ENCODE measurements around the gene PPP3R2. TPM values are rescaled to one million over a fixed set of nuclear protein-coding genes. Genes with fewer than 3 reads are reported as not detected.

PPP3R2 gene
- polyA plus RNA-seq, 4 donors: not detected

- H3K27me3 ChIP-seq (ENCODE audit: control insufficient read depth in 3 of 3, insufficient read depth in 3 of 3, low read length in 3 of 3): peaks cover 0 to 3% (median 0%) of the 10 kb centered on the region in 3 donors
- H3K27ac ChIP-seq (ENCODE audit: low read depth in 1 of 3, low read length in 2 of 3): no peak overlapping the region
- FAIRE-seq (no peak), DNase-seq (no peak)
- no peak overlapping the region for H3K4me3 ChIP-seq (ENCODE audit: low read depth in 1 of 3, low read length in 3 of 3)
- WGBS, 3 donors: 49 to 85% (median 80%) methylated on average over 1 of the region's 1 CpG
- no peaks in the 10 kb centered on the region for H3K4me1 ChIP-seq (ENCODE audit: control insufficient read depth in 3 of 3, insufficient read depth in 2 of 3, low read depth in 1 of 3, low read length in 2 of 3)
- H3K36me3 ChIP-seq (ENCODE audit: control insufficient read depth in 3 of 3, insufficient read depth in 2 of 3, low read depth in 1 of 3, low read length in 3 of 3): no peaks in the 10 kb centered on the region
- H3K9me3 ChIP-seq (ENCODE audit: control insufficient read depth in 2 of 2, insufficient read depth in 1 of 2, low read depth in 1 of 2, low read length in 1 of 2): no peaks in the 10 kb centered on the region
Observed at GRCh38 chr9:101582553-101582952, 12.2 kb downstream of the PPP3R2 start.

DNA sequence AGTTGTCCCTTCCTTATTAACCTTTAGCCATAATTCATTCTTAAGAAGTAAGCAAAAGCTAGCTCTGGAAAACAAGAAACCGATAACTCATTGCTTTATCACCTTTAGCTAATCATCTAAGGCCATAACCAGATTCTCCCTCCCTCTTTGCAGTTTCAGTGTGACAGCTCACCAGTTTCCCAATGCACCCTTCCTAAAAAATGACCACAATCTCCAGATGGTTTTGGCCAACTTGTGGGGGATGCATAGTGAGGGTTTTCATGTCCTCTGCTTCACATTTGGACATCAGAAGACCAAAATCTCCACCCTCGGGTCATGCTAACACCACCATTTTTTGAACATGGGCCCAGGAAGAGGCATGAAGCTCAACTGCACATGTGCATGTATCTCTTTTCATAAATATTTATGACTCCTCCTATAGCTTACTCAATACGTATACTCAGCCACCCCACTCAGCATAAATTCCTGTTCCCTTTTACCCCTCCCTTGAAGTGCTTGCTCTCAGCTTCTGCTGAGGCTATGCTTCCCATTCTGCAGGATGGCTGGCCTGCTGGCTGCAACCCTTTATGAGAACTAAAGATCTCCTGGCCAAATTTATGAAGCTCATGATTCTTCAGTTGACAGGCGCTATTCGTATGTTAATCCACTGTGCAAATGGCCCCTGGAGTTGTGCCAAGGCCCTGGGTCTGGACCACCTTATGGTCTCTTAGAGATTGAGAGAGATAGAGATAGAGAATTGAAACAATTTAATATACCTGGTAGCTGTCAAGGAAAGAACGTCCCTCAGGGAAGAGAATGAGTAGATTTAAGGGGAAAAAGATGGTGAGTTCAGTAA lies 14.8 kb downstream of the PPP3R2 start:
- H3K36me3 ChIP-seq (ENCODE audit: control insufficient read depth in 3 of 3, insufficient read depth in 2 of 3, low read depth in 1 of 3, low read length in 3 of 3): no peaks in the 10 kb centered on the region
- no peak overlapping the region for H3K27ac ChIP-seq (ENCODE audit: low read depth in 1 of 3, low read length in 2 of 3)
- 79 to 90% (median 87%) methylated on average over 6 of the region's 6 CpGs for WGBS, 3 donors
- no peak for FAIRE-seq
- no peak overlapping the region for H3K4me3 ChIP-seq (ENCODE audit: low read depth in 1 of 3, low read length in 3 of 3)
- no peaks in the 10 kb centered on the region for H3K9me3 ChIP-seq (ENCODE audit: control insufficient read depth in 2 of 2, insufficient read depth in 1 of 2, low read depth in 1 of 2, low read length in 1 of 2)
- H3K27me3 ChIP-seq (ENCODE audit: control insufficient read depth in 3 of 3, insufficient read depth in 3 of 3, low read length in 3 of 3): peaks cover 0 to 3% (median 0%) of the 10 kb centered on the region in 3 donors
- DNase-seq: no peak
- H3K4me1 ChIP-seq (ENCODE audit: control insufficient read depth in 3 of 3, insufficient read depth in 2 of 3, low read depth in 1 of 3, low read length in 2 of 3): no peaks in the 10 kb centered on the region

GRCh38 chr9:101578378-101578777 lies 16.4 kb downstream of the PPP3R2 start:
- Histone ChIP-seq H3K4me1 (ENCODE audit: control insufficient read depth in 3 of 3, insufficient read depth in 2 of 3, low read depth in 1 of 3, low read length in 2 of 3) (no peaks in the 10 kb centered on the region), H3K9me3 (ENCODE audit: control insufficient read depth in 2 of 2, insufficient read depth in 1 of 2, low read depth in 1 of 2, low read length in 1 of 2) (no peaks in the 10 kb centered on the region), H3K27ac (ENCODE audit: low read depth in 1 of 3, low read length in 2 of 3) (no peak overlapping the region), H3K36me3 (ENCODE audit: control insufficient read depth in 3 of 3, insufficient read depth in 2 of 3, low read depth in 1 of 3, low read length in 3 of 3) (no peaks in the 10 kb centered on the region), H3K4me3 (ENCODE audit: low read depth in 1 of 3, low read length in 3 of 3) (no peak overlapping the region), H3K27me3 (ENCODE audit: control insufficient read depth in 3 of 3, insufficient read depth in 3 of 3, low read length in 3 of 3) (peaks cover 0 to 3% (median 0%) of the 10 kb centered on the region in 3 donors)
- 72 to 81% (median 75%) methylated on average over 3 of the region's 3 CpGs for WGBS, 3 donors
- no peak for FAIRE-seq
- no peak for DNase-seq

GRCh38 chr9:101574731-101575333 lies 19.9 kb downstream of the PPP3R2 start:
- Histone ChIP-seq H3K27ac (ENCODE audit: low read depth in 1 of 3, low read length in 2 of 3) (no peak overlapping the region), H3K4me3 (ENCODE audit: low read depth in 1 of 3, low read length in 3 of 3) (no peak overlapping the region), H3K27me3 (ENCODE audit: control insufficient read depth in 3 of 3, insufficient read depth in 3 of 3, low read length in 3 of 3) (peaks cover 0 to 3% (median 0%) of the 10 kb centered on the region in 3 donors), H3K4me1 (ENCODE audit: control insufficient read depth in 3 of 3, insufficient read depth in 2 of 3, low read depth in 1 of 3, low read length in 2 of 3) (no peaks in the 10 kb centered on the region), H3K9me3 (ENCODE audit: control insufficient read depth in 2 of 2, insufficient read depth in 1 of 2, low read depth in 1 of 2, low read length in 1 of 2) (no peaks in the 10 kb centered on the region), H3K36me3 (ENCODE audit: control insufficient read depth in 3 of 3, insufficient read depth in 2 of 3, low read depth in 1 of 3, low read length in 3 of 3) (peaks cover 0 to 3% (median 0%) of the 10 kb centered on the region in 3 donors)
- DNase-seq (no peak), FAIRE-seq (no peak)

DNA sequence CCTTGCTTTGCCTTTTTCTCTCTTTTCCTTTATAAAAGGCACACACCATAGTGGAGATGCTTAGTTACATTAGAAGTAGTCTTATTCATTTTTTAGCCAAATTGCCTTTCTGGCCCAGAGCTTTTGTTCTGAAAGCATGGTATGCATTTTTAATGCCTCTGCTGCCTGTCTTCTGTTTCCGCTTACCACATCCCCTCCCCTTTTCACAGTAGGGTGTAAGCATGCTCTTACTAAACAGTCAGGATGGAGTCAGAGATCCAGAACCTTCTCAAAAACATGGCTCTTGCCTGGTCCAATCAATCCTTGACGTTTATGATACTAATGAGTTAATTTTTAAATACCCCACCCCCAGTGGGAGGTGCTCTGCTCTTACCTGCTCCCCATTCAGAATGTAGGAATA lies 22.5 kb downstream of the PPP3R2 start:
- H3K4me1 ChIP-seq (ENCODE audit: control insufficient read depth in 3 of 3, insufficient read depth in 2 of 3, low read depth in 1 of 3, low read length in 2 of 3): no peaks in the 10 kb centered on the region
- 43 to 58% (median 46%) methylated on average over 2 of the region's 2 CpGs for WGBS, 3 donors
- peaks cover 0 to 6% (median 0%) of the 10 kb centered on the region in 3 donors for H3K36me3 ChIP-seq (ENCODE audit: control insufficient read depth in 3 of 3, insufficient read depth in 2 of 3, low read depth in 1 of 3, low read length in 3 of 3)
- no peak overlapping the region for H3K4me3 ChIP-seq (ENCODE audit: low read depth in 1 of 3, low read length in 3 of 3)
- H3K27ac ChIP-seq (ENCODE audit: low read depth in 1 of 3, low read length in 2 of 3): no peak overlapping the region
- FAIRE-seq (no peak), DNase-seq (no peak)
- H3K9me3 ChIP-seq (ENCODE audit: control insufficient read depth in 2 of 2, insufficient read depth in 1 of 2, low read depth in 1 of 2, low read length in 1 of 2): no peaks in the 10 kb centered on the region
- H3K27me3 ChIP-seq (ENCODE audit: control insufficient read depth in 3 of 3, insufficient read depth in 3 of 3, low read length in 3 of 3): no peaks in the 10 kb centered on the region

GRCh38 chr9:101571114-101571513 lies 23.7 kb downstream of the PPP3R2 start:
- Histone ChIP-seq H3K27me3 (ENCODE audit: control insufficient read depth in 3 of 3, insufficient read depth in 3 of 3, low read length in 3 of 3) (no peaks in the 10 kb centered on the region), H3K36me3 (ENCODE audit: control insufficient read depth in 3 of 3, insufficient read depth in 2 of 3, low read depth in 1 of 3, low read length in 3 of 3) (peaks cover 0 to 6% (median 2%) of the 10 kb centered on the region in 3 donors), H3K9me3 (ENCODE audit: control insufficient read depth in 2 of 2, insufficient read depth in 1 of 2, low read depth in 1 of 2, low read length in 1 of 2) (no peaks in the 10 kb centered on the region), H3K4me1 (ENCODE audit: control insufficient read depth in 3 of 3, insufficient read depth in 2 of 3, low read depth in 1 of 3, low read length in 2 of 3) (no peaks in the 10 kb centered on the region), H3K27ac (ENCODE audit: low read depth in 1 of 3, low read length in 2 of 3) (no peak overlapping the region), H3K4me3 (ENCODE audit: low read depth in 1 of 3, low read length in 3 of 3) (no peak overlapping the region)
- DNase-seq (no peak), FAIRE-seq (no peak)
- 47 to 73% (median 68%) methylated on average over 1 of the region's 1 CpG for WGBS, 3 donors

- 74 to 76% (median 74%) methylated on average over 5 of the region's 5 CpGs for WGBS, 3 donors
- no peaks in the 10 kb centered on the region for H3K4me1 ChIP-seq (ENCODE audit: control insufficient read depth in 3 of 3, insufficient read depth in 2 of 3, low read depth in 1 of 3, low read length in 2 of 3)
- FAIRE-seq (no peak), DNase-seq (no peak)
- H3K27ac ChIP-seq (ENCODE audit: low read depth in 1 of 3, low read length in 2 of 3): no peak overlapping the region
- no peak overlapping the region for H3K4me3 ChIP-seq (ENCODE audit: low read depth in 1 of 3, low read length in 3 of 3)
- H3K27me3 ChIP-seq (ENCODE audit: control insufficient read depth in 3 of 3, insufficient read depth in 3 of 3, low read length in 3 of 3): no peaks in the 10 kb centered on the region
- H3K9me3 ChIP-seq (ENCODE audit: control insufficient read depth in 2 of 2, insufficient read depth in 1 of 2, low read depth in 1 of 2, low read length in 1 of 2): no peaks in the 10 kb centered on the region
- peaks cover 0 to 8% (median 2%) of the 10 kb centered on the region in 3 donors for H3K36me3 ChIP-seq (ENCODE audit: control insufficient read depth in 3 of 3, insufficient read depth in 2 of 3, low read depth in 1 of 3, low read length in 3 of 3)
Observed at GRCh38 chr9:101569741-101570501, 24.8 kb downstream of the PPP3R2 start.

GRCh38 chr9:101567725-101568350 lies 26.9 kb downstream of the PPP3R2 start:
- no peak overlapping the region for H3K4me3 ChIP-seq (ENCODE audit: low read depth in 1 of 3, low read length in 3 of 3)
- no peak for DNase-seq
- peaks cover 2 to 16% (median 4%) of the 10 kb centered on the region in 3 donors for H3K36me3 ChIP-seq (ENCODE audit: control insufficient read depth in 3 of 3, insufficient read depth in 2 of 3, low read depth in 1 of 3, low read length in 3 of 3)
- no peak for FAIRE-seq
- 79 to 89% (median 87%) methylated on average over 3 of the region's 3 CpGs for WGBS, 3 donors
- H3K4me1 ChIP-seq (ENCODE audit: control insufficient read depth in 3 of 3, insufficient read depth in 2 of 3, low read depth in 1 of 3, low read length in 2 of 3): no peaks in the 10 kb centered on the region
- no peaks in the 10 kb centered on the region for H3K9me3 ChIP-seq (ENCODE audit: control insufficient read depth in 2 of 2, insufficient read depth in 1 of 2, low read depth in 1 of 2, low read length in 1 of 2)
- H3K27me3 ChIP-seq (ENCODE audit: control insufficient read depth in 3 of 3, insufficient read depth in 3 of 3, low read length in 3 of 3): no peaks in the 10 kb centered on the region
- H3K27ac ChIP-seq (ENCODE audit: low read depth in 1 of 3, low read length in 2 of 3): no peak overlapping the region

All from small intestine (tissue), 7 donors.